Measurements from ENCODE around the gene CPSF2.

CPSF2 gene

DNA sequence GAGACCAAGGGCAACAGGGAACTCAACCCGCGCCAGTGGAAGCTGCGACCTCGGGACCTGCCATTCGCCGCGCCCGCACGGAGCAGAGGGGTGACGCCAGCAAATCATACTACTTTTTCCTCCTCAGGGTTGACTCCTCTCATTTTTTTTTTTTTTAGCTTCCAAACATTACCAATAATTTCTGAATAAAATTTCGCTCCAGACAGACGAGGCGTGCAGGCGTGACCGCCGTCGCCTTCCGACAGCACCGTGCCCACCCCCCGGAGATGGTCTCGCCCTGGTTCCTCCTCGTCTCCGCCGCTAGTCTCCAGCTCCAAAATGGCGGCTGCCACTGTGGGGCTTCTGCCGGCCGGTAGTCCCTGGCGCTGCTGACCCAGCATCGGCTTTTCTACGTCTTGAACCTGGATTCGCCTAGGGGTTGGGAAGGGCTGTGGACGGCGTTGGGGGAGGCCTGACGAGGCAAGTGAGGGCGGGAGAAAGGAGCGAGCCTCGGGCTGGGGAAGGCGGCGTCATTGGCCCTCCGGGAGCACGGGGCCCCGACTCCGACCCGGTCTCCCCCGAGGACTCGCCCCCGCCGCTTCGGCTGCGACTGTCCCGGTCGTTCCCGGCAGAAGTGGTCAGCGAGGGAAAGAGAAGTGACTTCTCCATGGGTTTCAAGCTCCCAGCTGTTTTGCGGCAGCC is at the start of gene CPSF2, which contains the start of gene NDUFB1:
Gene CPSF2 (plus strand): TSS at position 300 of the 681 bp plus-strand sequence. CDS start 9,016 bp downstream, outside the sequence.
Gene NDUFB1 (minus strand): TSS at position 37 of the 681 bp plus-strand sequence. CDS start 4,069 bp downstream, outside the sequence.
- peak within 1 kb of the TSS; percentile 99 for H3K4me3 ChIP-seq (replicated peaks; ENCODE audit: low read depth, low read length)
- no peak for DNase-seq (ENCODE audit: extremely low read depth, low read depth)
- TF ChIP-seq, protein P1, sequence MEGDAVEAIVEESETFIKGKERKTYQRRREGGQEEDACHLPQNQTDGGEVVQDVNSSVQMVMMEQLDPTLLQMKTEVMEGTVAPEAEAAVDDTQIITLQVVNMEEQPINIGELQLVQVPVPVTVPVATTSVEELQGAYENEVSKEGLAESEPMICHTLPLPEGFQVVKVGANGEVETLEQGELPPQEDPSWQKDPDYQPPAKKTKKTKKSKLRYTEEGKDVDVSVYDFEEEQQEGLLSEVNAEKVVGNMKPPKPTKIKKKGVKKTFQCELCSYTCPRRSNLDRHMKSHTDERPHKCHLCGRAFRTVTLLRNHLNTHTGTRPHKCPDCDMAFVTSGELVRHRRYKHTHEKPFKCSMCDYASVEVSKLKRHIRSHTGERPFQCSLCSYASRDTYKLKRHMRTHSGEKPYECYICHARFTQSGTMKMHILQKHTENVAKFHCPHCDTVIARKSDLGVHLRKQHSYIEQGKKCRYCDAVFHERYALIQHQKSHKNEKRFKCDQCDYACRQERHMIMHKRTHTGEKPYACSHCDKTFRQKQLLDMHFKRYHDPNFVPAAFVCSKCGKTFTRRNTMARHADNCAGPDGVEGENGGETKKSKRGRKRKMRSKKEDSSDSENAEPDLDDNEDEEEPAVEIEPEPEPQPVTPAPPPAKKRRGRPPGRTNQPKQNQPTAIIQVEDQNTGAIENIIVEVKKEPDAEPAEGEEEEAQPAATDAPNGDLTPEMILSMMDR (IDR thresholded peaks at IDR 0.05; ENCODE audit: low read depth, low read length, missing control alignments): no peak

DNA sequence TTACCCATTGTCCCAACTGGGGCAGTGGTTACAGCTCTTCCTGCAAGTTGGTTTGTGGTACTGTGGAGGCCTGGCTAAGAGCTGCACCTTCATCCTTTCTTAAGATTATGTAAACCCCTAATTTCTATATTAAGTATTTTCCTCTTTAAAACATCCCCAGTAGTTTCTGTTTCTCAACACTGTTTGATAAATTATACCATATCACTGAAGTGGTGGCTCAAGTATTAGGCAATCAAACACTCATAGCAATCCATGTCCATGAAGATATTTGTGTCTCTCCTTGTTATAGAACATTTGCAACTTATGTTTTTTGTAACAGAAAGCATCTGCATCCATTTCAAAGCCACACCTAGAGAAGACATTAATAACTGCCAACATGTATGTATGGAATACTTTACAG is 47.2 kb upstream of the CPSF2 start:
- no peak for DNase-seq (ENCODE audit: extremely low read depth, low read depth)
- TF ChIP-seq, protein P1 (IDR thresholded peaks at IDR 0.05; ENCODE audit: low read depth, low read length, missing control alignments): no peak
- no peak overlapping the region for H3K4me3 ChIP-seq (replicated peaks; ENCODE audit: low read depth, low read length)

DNA sequence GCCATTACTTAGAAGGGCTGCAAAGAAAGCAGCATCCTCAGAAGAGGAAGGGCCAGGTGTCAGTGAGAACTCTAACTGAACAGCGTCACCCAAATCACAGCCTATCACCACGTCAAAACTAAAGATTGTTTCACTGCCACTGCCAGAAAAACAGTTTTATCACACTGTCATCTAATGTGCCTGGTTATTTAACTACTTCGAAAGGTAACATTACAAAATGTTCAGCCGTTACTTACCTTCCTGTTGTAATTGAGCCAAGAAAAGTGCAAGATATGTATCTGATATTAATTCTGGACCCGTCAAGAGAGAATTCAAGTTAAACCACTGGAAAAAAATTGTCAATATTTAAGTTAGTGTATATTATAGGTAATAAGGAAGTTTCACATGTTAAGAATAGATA is 33.3 kb upstream of the CPSF2 start:
- no peak for DNase-seq (ENCODE audit: extremely low read depth, low read depth)
- TF ChIP-seq, protein P1 (IDR thresholded peaks at IDR 0.05; ENCODE audit: low read depth, low read length, missing control alignments): no peak

DNA sequence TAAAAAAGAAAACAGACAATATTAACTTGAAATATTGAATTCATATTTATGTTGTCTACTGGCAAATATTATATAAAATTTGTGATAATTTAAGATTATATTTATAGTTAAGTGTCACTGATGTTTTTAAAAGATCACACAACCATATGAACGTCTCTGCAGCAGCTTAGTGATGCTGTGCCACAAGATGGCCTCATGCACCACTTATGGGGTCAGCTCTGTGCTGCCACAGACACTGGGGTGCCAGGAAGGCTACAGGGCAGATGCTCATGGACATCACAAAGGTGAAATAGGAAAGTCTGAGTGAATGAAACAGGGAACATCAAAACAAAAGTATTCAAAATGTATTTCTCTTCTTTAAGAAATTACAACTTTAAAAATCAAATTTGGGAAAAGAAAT is 28.4 kb upstream of the CPSF2 start:
- DNase-seq (ENCODE audit: extremely low read depth, low read depth): no peak
- TF ChIP-seq, protein P1 (IDR thresholded peaks at IDR 0.05; ENCODE audit: low read depth, low read length, missing control alignments): peak; percentile 10
- H3K4me3 ChIP-seq (replicated peaks; ENCODE audit: low read depth, low read length): no peak overlapping the region

More for the DNA sequence above, 33.3 kb upstream of the CPSF2 start:
- no peak overlapping the region for H3K4me3 ChIP-seq (replicated peaks; ENCODE audit: low read depth, low read length)

DNA sequence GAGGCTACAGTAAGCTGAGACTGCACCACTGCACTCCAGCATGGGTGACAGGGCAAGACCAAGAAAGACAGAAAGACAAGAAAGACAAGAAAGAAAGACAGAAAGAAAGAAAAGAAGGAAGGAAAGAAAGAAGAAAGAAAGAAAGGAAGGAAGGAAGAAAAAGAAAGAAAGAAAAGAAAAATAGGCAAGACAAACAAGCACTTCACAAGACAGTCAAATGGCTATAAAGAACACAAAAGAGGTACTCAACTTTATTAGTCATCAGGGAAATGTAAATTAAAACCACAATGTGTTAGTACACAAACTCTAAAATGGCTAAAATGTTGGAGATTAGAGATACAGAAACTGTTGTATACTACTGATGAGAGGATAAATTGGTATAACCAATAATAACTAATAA is 22.0 kb upstream of the CPSF2 start:
- TF ChIP-seq, protein P1 (IDR thresholded peaks at IDR 0.05; ENCODE audit: low read depth, low read length, missing control alignments): no peak
- DNase-seq (ENCODE audit: extremely low read depth, low read depth): no peak
- H3K4me3 ChIP-seq (replicated peaks; ENCODE audit: low read depth, low read length): no peak overlapping the region

DNA sequence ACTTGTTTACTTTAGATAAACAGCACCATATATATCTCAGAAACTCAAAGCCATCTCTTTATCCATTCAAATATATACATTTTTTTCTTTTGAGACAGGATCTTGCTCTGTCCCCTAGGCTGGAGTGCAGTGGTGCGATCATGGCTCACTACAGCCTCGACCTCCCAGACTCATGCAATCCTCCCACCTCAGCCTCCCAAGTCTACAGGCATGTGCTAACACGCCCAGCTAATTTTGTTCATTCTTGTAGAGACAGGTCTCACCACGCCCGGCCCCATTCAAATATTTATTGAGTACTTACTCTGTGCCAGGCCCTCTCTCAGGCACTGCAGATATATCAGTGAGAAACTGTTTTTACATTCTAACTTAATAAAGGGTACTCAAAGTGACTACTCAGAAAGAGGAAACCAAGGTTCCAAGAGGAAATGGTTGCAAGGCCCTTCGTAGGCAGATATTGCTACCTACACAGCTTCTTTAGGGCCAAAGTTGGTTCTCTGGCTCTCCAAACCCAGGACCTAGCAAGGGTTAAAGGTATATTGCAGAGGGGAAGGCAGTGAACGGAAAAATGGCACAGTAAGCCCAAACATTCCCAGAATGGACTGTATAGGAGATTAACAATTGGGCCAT is 18.3 kb upstream of the CPSF2 start:
- no peak for DNase-seq (ENCODE audit: extremely low read depth, low read depth)
- TF ChIP-seq, protein P1 (IDR thresholded peaks at IDR 0.05; ENCODE audit: low read depth, low read length, missing control alignments): no peak
- no peak overlapping the region for H3K4me3 ChIP-seq (replicated peaks; ENCODE audit: low read depth, low read length)
